ENCODE data around the gene CYP8B1.
"Not testable (repeated sequence)": the region's sequence is repeated elsewhere in the genome, so short reads cannot be mapped to it uniquely, and the experiment has no call there.

CYP8B1 gene

DNA sequence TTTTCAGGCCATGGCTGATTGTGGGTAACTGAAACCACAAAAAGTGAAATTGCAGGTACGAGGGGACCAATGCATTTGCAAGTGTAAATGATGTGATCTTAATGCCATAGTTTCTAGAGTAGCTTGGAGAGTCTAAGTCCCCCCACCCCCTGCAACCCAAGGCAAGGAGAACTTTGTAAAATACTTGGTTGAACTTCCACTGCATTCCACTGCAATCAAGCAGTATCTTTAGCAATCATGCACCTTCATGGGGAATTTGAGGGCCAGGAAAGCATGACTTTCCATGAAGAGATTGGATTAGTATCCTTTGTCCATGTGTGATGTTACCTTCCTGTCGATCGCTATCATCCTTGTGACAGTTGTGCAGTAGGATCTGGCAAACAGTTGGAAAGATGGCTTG is 11.4 kb upstream of the CYP8B1 start:
- DNase-seq, result no peak
- intact Hi-C loops (cut with DNase I), result no loop called here

GRCh38 chr3:42886294-42886822 is 10.7 kb upstream of the CYP8B1 start:
- intact Hi-C loops (cut with DNase I), result no loop called here
- no peak for DNase-seq

- DNase-seq, result no peak
- intact Hi-C loops (cut with DNase I), result no loop called here
Measured at GRCh38 chr3:42884324-42884723, 8.6 kb upstream of the CYP8B1 start.

GRCh38 chr3:42883251-42883930 is 7.7 kb upstream of the CYP8B1 start:
- intact Hi-C loops (cut with DNase I); DNase-seq: not testable (repeated sequence)

DNA sequence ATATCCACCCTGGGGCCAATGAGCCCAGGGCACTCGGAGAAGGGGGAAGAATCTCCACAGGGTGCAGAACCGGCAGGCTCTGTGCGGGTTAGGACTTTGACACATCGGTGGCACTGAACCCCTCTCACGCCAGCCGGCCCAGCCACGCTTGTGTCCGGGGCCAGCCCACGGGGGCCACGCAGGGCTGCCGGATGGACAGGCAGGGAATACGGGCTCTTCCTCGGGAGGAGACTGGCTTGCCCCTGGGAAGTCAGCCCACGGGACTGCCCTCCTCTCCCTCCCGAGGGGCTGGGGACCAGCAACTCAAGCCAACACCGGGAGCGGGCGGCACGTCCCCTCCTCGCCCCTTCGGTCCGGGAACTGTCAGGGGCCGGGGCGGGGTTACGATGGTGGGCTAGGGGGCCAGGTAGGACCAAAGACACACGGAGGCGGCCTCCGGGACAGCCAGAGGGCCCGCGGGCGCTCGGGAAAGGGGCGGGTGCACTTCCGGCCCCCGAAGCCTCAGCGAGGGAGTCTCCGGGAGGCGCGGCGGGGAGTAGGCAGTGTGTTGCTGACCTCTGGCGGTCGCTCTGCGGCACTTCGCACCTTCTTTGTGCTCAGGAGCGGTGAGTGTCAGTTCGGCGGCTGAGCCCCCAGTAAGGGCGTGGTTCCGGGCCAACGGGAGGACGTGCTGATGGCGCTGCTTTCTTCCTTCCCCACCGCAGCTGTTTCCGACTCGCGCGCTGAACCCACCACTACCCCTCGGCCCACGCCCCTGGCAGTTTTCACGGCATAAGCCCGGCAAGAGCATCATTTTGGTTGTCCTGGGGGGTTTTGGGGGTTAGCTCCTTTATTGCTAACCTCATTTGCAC is 5.1 kb upstream of the CYP8B1 start:
- peak; percentile 71 to 98 (median 82) for DNase-seq
- intact Hi-C loops (cut with DNase I), result loop anchor here (1.0 to 2.0 kb wide), 2 partner anchors 50 to 101 kb away; no protein-coding TSS in a partner anchor

GRCh38 chr3:42880183-42880582 is 4.5 kb upstream of the CYP8B1 start:
- intact Hi-C loops (cut with DNase I), result loop anchor here (2.0 kb wide), 1 partner anchor 49 kb away; no protein-coding TSS in a partner anchor
- DNase-seq, result no peak

DNA sequence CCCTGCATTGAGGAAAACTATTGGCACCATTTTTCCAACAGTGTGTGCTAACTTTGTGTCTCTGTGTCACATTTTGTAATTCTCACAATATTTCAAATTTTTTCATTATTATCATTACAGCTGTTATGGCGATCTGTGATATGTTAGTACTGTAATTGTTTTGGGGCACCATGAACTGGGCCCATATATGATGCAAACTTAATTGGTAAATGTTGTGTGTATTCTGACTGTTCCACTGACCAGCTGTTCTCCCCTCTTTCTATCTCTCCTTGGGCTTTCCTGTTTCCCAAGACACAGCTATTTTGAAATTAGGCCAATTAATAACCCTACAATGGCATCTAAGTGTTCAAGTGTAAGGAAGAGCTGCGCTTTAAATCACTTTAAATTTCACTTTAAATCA is 2.2 kb upstream of the CYP8B1 start:
- DNase-seq, result no peak
- intact Hi-C loops (cut with DNase I), result no loop called here

GRCh38 chr3:42876940-42877720 is 1.5 kb upstream of the CYP8B1 start:
- DNase-seq, result no peak
- intact Hi-C loops (cut with DNase I), result no loop called here

- intact Hi-C loops (cut with DNase I), result no loop called here
- no peak for DNase-seq
Measured at GRCh38 chr3:42876401-42876800, 722 bp upstream of the CYP8B1 start.

- intact Hi-C loops (cut with DNase I), result no loop called here
- no peak for DNase-seq
Measured at GRCh38 chr3:42874749-42875148, 930 bp downstream of the CYP8B1 start.

- intact Hi-C loops (cut with DNase I), result no loop called here
- DNase-seq, result no peak
Measured at GRCh38 chr3:42873221-42873982, 2.3 kb downstream of the CYP8B1 start.

DNA sequence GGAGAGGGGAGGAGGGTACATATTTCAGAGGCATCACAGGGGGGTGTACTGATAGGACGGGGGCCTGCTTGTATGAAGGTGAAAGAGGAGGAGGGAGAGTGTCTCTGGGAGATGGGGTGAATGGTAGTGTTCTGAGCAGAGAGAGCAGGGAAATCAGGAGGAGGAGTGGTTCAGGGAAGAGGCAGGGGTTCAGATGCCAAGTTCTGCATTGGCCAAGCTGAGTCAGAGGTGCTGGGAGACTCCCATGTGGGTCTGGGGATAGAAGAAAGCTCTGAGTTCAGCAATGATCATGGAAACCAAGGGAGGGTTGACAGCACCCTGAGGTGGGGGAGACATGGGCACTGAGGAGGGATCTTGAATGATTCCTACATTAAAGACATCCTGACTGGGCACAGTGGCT is 3.0 kb downstream of the CYP8B1 start:
- intact Hi-C loops (cut with DNase I), result no loop called here
- no peak for DNase-seq

GRCh38 chr3:42871592-42872196 is 4.0 kb downstream of the CYP8B1 start:
- peak in 2 of 10 donors; percentile 21 to 85 for DNase-seq
- intact Hi-C loops (cut with DNase I), result no loop called here

- DNase-seq, result no peak
- intact Hi-C loops (cut with DNase I), result no loop called here
Measured at GRCh38 chr3:42868841-42869240, 6.8 kb downstream of the CYP8B1 start.

DNA sequence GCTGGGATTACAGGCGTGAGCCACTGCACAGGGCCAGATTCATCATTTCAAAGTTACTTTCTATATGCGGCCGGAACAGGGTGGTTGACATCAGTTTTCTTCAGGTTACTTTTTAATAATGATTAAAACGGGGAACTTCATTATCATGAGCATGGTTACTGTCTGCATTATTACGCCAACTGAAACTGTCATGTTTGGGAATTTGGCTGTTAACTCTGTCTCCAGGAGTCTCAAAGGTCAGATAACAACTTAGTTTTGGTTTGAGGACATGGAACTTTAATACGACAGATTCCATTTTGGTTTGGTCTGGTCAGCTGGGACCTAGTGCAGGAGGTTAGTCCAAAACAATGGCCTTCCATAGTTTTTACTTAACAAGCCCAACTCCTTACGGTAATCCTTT is 8.5 kb downstream of the CYP8B1 start:
- intact Hi-C loops (cut with DNase I), result no loop called here
- DNase-seq, result no peak

DNA sequence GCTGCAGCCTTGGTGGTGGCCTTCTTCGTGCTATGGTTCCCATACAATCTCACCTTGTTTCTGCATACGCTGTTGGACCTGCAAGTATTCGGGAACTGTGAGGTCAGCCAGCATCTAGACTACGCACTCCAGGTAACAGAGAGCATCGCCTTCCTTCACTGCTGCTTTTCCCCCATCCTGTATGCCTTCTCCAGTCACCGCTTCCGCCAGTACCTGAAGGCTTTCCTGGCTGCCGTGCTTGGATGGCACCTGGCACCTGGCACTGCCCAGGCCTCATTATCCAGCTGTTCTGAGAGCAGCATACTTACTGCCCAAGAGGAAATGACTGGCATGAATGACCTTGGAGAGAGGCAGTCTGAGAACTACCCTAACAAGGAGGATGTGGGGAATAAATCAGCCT is 10.4 kb downstream of the CYP8B1 start:
- no peak for DNase-seq
- intact Hi-C loops (cut with DNase I), result no loop called here

DNA sequence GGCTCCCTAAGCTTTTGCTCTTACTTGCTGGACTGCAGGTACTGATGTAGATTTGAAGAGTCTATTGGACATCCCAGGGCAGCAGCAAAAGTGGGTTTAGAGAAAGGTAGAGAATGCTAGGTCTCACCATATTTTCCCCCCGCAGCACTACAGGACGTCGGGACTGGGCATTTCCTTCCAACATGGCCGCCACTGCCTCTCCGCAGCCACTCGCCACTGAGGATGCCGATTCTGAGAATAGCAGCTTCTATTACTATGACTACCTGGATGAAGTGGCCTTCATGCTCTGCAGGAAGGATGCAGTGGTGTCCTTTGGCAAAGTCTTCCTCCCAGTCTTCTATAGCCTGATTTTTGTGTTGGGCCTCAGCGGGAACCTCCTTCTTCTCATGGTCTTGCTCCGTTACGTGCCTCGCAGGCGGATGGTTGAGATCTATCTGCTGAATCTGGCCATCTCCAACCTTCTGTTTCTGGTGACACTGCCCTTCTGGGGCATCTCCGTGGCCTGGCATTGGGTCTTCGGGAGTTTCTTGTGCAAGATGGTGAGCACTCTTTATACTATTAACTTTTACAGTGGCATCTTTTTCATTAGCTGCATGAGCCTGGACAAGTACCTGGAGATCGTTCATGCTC is 11.2 kb downstream of the CYP8B1 start:
- no peak for DNase-seq
- intact Hi-C loops (cut with DNase I), result no loop called here

- no peak for DNase-seq
- intact Hi-C loops (cut with DNase I), result no loop called here
Measured at GRCh38 chr3:42856544-42856943, 19.1 kb downstream of the CYP8B1 start.

All from posterior cingulate gyrus (tissue), 11 donors.